K562 (cell line): ENCODE results near the gene SLC9A1. TPM values are rescaled to one million over a fixed set of nuclear protein-coding genes. Genes with fewer than 3 reads are reported as not detected.
A peak's percentile ranks its signal among the peaks of the same experiment; 100 is the strongest.

Experiments used
- ARNT ChIP-seq, 2 experiments: fragments of 450-650 bp; IDR thresholded peaks; 2 replicates each; pipeline ENCODE4 v1.6.1; 2016; ENCODE audit warnings: mild to moderate bottlenecking in 1 of 2
- BCOR ChIP-seq: fragments of 450-650 bp; IDR thresholded peaks from 2 replicates; pipeline ENCODE4 v1.6.1; 2016
- CBX1 ChIP-seq: sonication (generic); IDR thresholded peaks from 2 replicates; pipeline ENCODE4 v1.6.1; 2016; ENCODE audit warnings: antibody characterized with exemption, low read depth, mild to moderate bottlenecking
- CHCHD3 ChIP-seq: fragments of 250-450 bp; sonication (Bioruptor Pico); IDR thresholded peaks from 2 replicates; pipeline ENCODE4 v2.1.2; 2022; ENCODE audit warnings: mild to moderate bottlenecking
- EZH2 ChIP-seq: IDR thresholded peaks from 2 replicates; pipeline ENCODE4 v1.6.1; 2012; ENCODE audit warnings: low read depth, mild to moderate bottlenecking, inconsistent platforms, low read length, borderline replicate concordance
- HSF4 ChIP-seq: fragments of 250-450 bp; sonication (Bioruptor Pico); IDR thresholded peaks from 2 replicates; pipeline ENCODE4 v2.1.2; 2022; ENCODE audit warnings: mild to moderate bottlenecking, moderate library complexity, borderline replicate concordance
- RBM34 ChIP-seq: fragments of 200-400 bp; formaldehyde crosslinking; IDR thresholded peaks from 2 replicates; pipeline ENCODE4 v1.6.1; 2018; ENCODE audit warnings: low read length, borderline replicate concordance; ENCODE audit not compliant: insufficient read depth
- ZC3H8 ChIP-seq: fragments of 450-650 bp; IDR thresholded peaks from 2 replicates; pipeline ENCODE4 v1.6.1; 2017
- ZNF224 ChIP-seq: sonication (generic); formaldehyde crosslinking; IDR thresholded peaks from 2 replicates; pipeline ENCODE4 v1.8.0; 2022; ENCODE audit warnings: mild to moderate bottlenecking, missing genetic modification reagents
- ZNF253 ChIP-seq: fragments of 250-450 bp; sonication (Bioruptor Pico); conservative IDR thresholded peaks from 2 replicates; pipeline ENCODE4 v1.6.1; 2021; ENCODE audit warnings: mild to moderate bottlenecking
- ZNF311 ChIP-seq: fragments of 250-450 bp; sonication (Bioruptor Pico); IDR thresholded peaks from 2 replicates; pipeline ENCODE4 v1.4.0; 2020; ENCODE audit warnings: mild to moderate bottlenecking, moderate library complexity
- polyA plus RNA-seq, 8 experiments: library from polyadenylated mRNA; depleted of rRNA in 4 of 8; stranded (reverse) in 5 of 8; unstranded in 3 of 8; fragments of >200 nt; fragmentation: Nextera tagmentation in 2 of 8; fragmentation: Illumina TruSeq in 1 of 8; extraction: Ambion mirVana in 2 of 8; extraction: Trizol in 1 of 8; gene quantifications; 2 replicates each; pipeline versions ENCODE4 v1.2.1 to v1.2.3, GENCODE V29; 2011 to 2014; ENCODE audit warnings: inconsistent platforms in 1 of 8, missing spikeins in 1 of 8
- total RNA-seq, 7 experiments: library from RNA; depleted of rRNA in 6 of 7; stranded (reverse); fragments of >200 nt in 6 of 7; fragmentation: Illumina TruSeq in 2 of 7; extraction: Trizol in 2 of 7; gene quantifications; 2 replicates each; pipeline versions ENCODE4 v1.2.1 to v1.2.3, GENCODE V29; 2011 to 2021; ENCODE audit warnings: low replicate concordance in 1 of 7
- TF ChIP-seq, protein P1 (sequence below), 2 experiments: fragments of 450-650 bp; conservative IDR thresholded peaks; 2 replicates each; pipeline ENCODE4 v1.6.1; 2017; ENCODE audit warnings: mild to moderate bottlenecking in 2 of 2, moderate library complexity in 2 of 2
- TF ChIP-seq, protein P2 (sequence below): fragments of 150-350 bp; conservative IDR thresholded peaks from 2 replicates; pipeline ENCODE4 v1.6.1; 2014; ENCODE audit warnings: low read length
- TF ChIP-seq, protein P3 (sequence below): sonication (generic); formaldehyde crosslinking; IDR thresholded peaks from 2 replicates; pipeline ENCODE4 v1.8.0; 2022; ENCODE audit warnings: missing genetic modification reagents, mild to moderate bottlenecking, borderline replicate concordance
- TF ChIP-seq, protein P4 (sequence below): fragments of 250-450 bp; sonication (Bioruptor Pico); IDR thresholded peaks from 2 replicates; pipeline ENCODE4 v1.4.0; 2020; ENCODE audit warnings: borderline replicate concordance
- TF ChIP-seq, protein P5 (sequence below), 2 experiments: fragments of 450-650 bp in 1 of 2; IDR thresholded peaks; 2 replicates each; pipeline ENCODE4 v1.6.1; 2011 to 2017; ENCODE audit warnings: low read depth in 2 of 2, antibody characterized with exemption in 1 of 2, borderline replicate concordance in 1 of 2, low read length in 1 of 2, mild to moderate bottlenecking in 1 of 2, mixed read lengths in 1 of 2; ENCODE audit not compliant: control insufficient read depth in 1 of 2

SLC9A1 gene
- total and polyA plus RNA-seq, 9 of the 15 experiments (the other 6 are each of a cell fraction or from before 2014, with no cell fraction given), result 0.59 to 14.4 (median 2.0) TPM

DNA sequence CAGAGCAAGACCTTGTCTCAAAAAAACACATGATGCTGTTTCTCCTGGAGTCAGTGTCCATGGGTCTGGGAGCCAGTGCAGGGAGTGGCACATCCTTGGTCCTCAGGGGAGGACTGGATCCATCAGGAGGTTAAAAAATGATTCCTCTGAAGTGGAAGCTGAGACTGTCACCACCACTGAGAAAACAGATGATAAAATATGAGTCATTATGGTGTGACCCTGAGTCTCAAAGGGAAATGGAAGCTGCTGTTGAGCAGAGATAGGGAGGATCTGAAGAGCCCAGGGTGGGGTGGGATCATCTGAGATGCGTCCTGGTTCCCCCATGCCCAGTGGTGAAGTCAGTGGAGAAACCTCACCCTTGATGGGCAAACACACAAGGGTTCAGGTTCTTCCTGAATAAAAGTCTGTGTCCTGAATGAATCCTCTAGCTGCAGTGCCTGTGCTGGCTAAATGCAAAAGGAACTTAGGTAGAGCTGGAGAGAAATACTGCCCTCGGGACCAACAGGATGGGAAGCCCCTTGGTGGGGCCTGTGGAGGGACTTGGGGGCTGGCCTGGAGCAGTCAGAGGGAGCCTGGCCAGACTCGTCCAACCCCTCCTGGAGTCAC is 80.6 kb downstream of the SLC9A1 start (continued):
- TF ChIP-seq, protein P1, sequence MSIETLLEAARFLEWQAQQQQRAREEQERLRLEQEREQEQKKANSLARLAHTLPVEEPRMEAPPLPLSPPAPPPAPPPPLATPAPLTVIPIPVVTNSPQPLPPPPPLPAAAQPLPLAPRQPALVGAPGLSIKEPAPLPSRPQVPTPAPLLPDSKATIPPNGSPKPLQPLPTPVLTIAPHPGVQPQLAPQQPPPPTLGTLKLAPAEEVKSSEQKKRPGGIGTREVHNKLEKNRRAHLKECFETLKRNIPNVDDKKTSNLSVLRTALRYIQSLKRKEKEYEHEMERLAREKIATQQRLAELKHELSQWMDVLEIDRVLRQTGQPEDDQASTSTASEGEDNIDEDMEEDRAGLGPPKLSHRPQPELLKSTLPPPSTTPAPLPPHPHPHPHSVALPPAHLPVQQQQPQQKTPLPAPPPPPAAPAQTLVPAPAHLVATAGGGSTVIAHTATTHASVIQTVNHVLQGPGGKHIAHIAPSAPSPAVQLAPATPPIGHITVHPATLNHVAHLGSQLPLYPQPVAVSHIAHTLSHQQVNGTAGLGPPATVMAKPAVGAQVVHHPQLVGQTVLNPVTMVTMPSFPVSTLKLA (conservative IDR thresholded peaks at IDR 0.05), result peak in 1 of 2 experiments; percentile 32; a peak in 1 of 4 replicates
- TF ChIP-seq HSF4 (CRISPR knock-in tag) (no peak), BCOR (no peak), ARNT (IDR thresholded peaks at IDR 0.05) (peak; percentile 75 to 92; a peak in 3 of 4 replicates), ZNF311 (CRISPR knock-in tag) (no peak), ZNF253 (CRISPR knock-in tag) (no peak), EZH2 (no peak), ZC3H8 (no peak), ZNF224 (CRISPR knock-in tag) (no peak), CHCHD3 (no peak; the same call in 1 of the 2 replicates), RBM34 (no peak), CBX1 (no peak)
- TF ChIP-seq, protein P2, sequence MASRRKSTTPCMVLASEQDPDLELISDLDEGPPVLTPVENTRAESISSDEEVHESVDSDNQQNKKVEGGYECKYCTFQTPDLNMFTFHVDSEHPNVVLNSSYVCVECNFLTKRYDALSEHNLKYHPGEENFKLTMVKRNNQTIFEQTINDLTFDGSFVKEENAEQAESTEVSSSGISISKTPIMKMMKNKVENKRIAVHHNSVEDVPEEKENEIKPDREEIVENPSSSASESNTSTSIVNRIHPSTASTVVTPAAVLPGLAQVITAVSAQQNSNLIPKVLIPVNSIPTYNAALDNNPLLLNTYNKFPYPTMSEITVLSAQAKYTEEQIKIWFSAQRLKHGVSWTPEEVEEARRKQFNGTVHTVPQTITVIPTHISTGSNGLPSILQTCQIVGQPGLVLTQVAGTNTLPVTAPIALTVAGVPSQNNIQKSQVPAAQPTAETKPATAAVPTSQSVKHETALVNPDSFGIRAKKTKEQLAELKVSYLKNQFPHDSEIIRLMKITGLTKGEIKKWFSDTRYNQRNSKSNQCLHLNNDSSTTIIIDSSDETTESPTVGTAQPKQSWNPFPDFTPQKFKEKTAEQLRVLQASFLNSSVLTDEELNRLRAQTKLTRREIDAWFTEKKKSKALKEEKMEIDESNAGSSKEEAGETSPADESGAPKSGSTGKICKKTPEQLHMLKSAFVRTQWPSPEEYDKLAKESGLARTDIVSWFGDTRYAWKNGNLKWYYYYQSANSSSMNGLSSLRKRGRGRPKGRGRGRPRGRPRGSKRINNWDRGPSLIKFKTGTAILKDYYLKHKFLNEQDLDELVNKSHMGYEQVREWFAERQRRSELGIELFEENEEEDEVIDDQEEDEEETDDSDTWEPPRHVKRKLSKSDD, result no peak
- TF ChIP-seq, protein P3, sequence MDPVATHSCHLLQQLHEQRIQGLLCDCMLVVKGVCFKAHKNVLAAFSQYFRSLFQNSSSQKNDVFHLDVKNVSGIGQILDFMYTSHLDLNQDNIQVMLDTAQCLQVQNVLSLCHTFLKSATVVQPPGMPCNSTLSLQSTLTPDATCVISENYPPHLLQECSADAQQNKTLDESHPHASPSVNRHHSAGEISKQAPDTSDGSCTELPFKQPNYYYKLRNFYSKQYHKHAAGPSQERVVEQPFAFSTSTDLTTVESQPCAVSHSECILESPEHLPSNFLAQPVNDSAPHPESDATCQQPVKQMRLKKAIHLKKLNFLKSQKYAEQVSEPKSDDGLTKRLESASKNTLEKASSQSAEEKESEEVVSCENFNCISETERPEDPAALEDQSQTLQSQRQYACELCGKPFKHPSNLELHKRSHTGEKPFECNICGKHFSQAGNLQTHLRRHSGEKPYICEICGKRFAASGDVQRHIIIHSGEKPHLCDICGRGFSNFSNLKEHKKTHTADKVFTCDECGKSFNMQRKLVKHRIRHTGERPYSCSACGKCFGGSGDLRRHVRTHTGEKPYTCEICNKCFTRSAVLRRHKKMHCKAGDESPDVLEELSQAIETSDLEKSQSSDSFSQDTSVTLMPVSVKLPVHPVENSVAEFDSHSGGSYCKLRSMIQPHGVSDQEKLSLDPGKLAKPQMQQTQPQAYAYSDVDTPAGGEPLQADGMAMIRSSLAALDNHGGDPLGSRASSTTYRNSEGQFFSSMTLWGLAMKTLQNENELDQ (CRISPR knock-in tag), result no peak
- TF ChIP-seq, protein P4, sequence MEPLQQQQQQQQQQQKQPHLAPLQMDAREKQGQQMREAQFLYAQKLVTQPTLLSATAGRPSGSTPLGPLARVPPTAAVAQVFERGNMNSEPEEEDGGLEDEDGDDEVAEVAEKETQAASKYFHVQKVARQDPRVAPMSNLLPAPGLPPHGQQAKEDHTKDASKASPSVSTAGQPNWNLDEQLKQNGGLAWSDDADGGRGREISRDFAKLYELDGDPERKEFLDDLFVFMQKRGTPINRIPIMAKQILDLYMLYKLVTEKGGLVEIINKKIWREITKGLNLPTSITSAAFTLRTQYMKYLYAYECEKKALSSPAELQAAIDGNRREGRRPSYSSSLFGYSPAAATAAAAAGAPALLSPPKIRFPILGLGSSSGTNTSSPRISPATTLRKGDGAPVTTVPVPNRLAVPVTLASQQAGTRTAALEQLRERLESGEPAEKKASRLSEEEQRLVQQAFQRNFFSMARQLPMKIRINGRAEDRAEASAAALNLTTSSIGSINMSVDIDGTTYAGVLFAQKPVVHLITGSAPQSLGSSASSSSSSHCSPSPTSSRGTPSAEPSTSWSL (CRISPR knock-in tag), result no peak; the same call in 1 of the 2 replicates
- TF ChIP-seq, protein P5, sequence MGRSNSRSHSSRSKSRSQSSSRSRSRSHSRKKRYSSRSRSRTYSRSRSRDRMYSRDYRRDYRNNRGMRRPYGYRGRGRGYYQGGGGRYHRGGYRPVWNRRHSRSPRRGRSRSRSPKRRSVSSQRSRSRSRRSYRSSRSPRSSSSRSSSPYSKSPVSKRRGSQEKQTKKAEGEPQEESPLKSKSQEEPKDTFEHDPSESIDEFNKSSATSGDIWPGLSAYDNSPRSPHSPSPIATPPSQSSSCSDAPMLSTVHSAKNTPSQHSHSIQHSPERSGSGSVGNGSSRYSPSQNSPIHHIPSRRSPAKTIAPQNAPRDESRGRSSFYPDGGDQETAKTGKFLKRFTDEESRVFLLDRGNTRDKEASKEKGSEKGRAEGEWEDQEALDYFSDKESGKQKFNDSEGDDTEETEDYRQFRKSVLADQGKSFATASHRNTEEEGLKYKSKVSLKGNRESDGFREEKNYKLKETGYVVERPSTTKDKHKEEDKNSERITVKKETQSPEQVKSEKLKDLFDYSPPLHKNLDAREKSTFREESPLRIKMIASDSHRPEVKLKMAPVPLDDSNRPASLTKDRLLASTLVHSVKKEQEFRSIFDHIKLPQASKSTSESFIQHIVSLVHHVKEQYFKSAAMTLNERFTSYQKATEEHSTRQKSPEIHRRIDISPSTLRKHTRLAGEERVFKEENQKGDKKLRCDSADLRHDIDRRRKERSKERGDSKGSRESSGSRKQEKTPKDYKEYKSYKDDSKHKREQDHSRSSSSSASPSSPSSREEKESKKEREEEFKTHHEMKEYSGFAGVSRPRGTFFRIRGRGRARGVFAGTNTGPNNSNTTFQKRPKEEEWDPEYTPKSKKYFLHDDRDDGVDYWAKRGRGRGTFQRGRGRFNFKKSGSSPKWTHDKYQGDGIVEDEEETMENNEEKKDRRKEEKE (IDR thresholded peaks at IDR 0.05; ENCODE audit: borderline replicate concordance in 1 of 2, control insufficient read depth in 1 of 2, low read depth in 2 of 2, low read length in 1 of 2), result no peak
